HG02759 (cell line): ENCODE measurements around the gene GLRX3.
"Not testable (repeated sequence)": the region's sequence is repeated elsewhere in the genome, so short reads cannot be mapped to it uniquely, and the experiment has no call there.

Experiments used
- ATAC-seq: cut with Tn5 transposase; IDR thresholded peaks from one replicate; pipeline ENCODE4 v1.9.1; 2021; ENCODE audit warnings: mild to moderate bottlenecking, moderate library complexity; ENCODE audit not compliant: unreplicated experiment

The GLRX3 gene

GRCh38 chr10:130136226-130137089 is at the start of gene GLRX3:
Gene GLRX3, plus strand, starts transcription at chr10:130136391. Its CDS starts 30 bp downstream, at chr10:130136421.
- peak; percentile 88 for ATAC-seq

- not testable (repeated sequence) for ATAC-seq
These were observed 45.6 kb upstream of the GLRX3 start for GRCh38 chr10:130090565-130090964.

GRCh38 chr10:130099344-130099743 is 36.8 kb upstream of the GLRX3 start:
- ATAC-seq: no peak

GRCh38 chr10:130105724-130106123 is 30.5 kb upstream of the GLRX3 start:
- no peak for ATAC-seq

- ATAC-seq: not testable (repeated sequence)
These were observed 28.0 kb upstream of the GLRX3 start for GRCh38 chr10:130108146-130108545.

- no peak for ATAC-seq
These were observed 27.1 kb upstream of the GLRX3 start for GRCh38 chr10:130108934-130109604.

- no peak for ATAC-seq
These were observed 26.4 kb upstream of the GLRX3 start for GRCh38 chr10:130109796-130110245.

- ATAC-seq: peak; percentile 85
These were observed 25.7 kb upstream of the GLRX3 start, which contains the start of gene C10orf143 for GRCh38 chr10:130110246-130111112. Gene C10orf143, minus strand, starts transcription at chr10:130110830. Its CDS starts 58 bp downstream, at chr10:130110772.

- peak; percentile 84 for ATAC-seq
These were observed 24.9 kb upstream of the GLRX3 start for GRCh38 chr10:130111113-130111851.

- ATAC-seq: no peak
These were observed 24.4 kb upstream of the GLRX3 start for GRCh38 chr10:130111852-130112180.

- no peak for ATAC-seq
These were observed 23.4 kb upstream of the GLRX3 start for GRCh38 chr10:130112821-130113220.

- ATAC-seq: not testable (repeated sequence)
These were observed 19.2 kb upstream of the GLRX3 start for GRCh38 chr10:130116942-130117341.

GRCh38 chr10:130117535-130117934 is 18.7 kb upstream of the GLRX3 start:
- not testable (repeated sequence) for ATAC-seq

- no peak for ATAC-seq
These were observed 14.6 kb upstream of the GLRX3 start for GRCh38 chr10:130121486-130122079.

- ATAC-seq: peak; percentile 94
These were observed 8.7 kb upstream of the GLRX3 start for GRCh38 chr10:130127364-130128061.

GRCh38 chr10:130128062-130128781 is 8.0 kb upstream of the GLRX3 start:
- ATAC-seq: no peak

- no peak for ATAC-seq
These were observed 7.3 kb upstream of the GLRX3 start for GRCh38 chr10:130128922-130129321.

GRCh38 chr10:130135676-130136225 is 440 bp upstream of the GLRX3 start:
- ATAC-seq: no peak
